SHP77 (cell line): ENCODE data around the gene USP17L13.
"Not testable (repeated sequence)": the region's sequence is repeated elsewhere in the genome, so short reads cannot be mapped to it uniquely, and the experiment has no call there.

ENCODE experiments used
- DNase-seq, 2 experiments: peaks; one replicate each; lab custom pipeline; 2025; lab: John Stamatoyannopoulos, UW

Gene USP17L13, protein sequence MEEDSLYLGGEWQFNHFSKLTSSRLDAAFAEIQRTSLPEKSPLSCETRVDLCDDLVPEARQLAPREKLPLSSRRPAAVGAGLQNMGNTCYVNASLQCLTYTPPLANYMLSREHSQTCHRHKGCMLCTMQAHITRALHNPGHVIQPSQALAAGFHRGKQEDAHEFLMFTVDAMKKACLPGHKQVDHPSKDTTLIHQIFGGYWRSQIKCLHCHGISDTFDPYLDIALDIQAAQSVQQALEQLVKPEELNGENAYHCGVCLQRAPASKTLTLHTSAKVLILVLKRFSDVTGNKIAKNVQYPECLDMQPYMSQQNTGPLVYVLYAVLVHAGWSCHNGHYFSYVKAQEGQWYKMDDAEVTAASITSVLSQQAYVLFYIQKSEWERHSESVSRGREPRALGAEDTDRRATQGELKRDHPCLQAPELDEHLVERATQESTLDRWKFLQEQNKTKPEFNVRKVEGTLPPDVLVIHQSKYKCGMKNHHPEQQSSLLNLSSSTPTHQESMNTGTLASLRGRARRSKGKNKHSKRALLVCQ

DNA sequence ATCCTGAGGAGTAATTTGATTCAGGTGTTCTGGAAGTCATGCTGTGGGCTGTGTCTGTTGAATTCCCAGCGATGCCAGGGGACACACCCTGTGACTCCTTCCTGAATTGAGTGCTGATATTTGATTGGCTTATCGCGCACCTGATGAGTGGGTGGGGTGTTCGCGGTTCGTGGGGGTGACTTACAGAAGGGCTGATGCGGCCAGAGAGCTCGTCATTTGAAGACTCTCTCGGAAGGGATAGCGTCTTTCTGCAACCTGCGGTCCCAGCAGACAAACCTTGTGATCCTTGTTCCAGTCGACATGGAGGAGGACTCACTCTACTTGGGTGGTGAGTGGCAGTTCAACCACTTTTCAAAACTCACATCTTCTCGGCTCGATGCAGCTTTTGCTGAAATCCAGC is at the start of gene USP17L13:
TSS of gene USP17L13 (plus strand) at position 301 of the 400 bp plus-strand sequence. CDS start at position 301, 0 bp downstream.
- DNase-seq, result not testable (repeated sequence)

DNA sequence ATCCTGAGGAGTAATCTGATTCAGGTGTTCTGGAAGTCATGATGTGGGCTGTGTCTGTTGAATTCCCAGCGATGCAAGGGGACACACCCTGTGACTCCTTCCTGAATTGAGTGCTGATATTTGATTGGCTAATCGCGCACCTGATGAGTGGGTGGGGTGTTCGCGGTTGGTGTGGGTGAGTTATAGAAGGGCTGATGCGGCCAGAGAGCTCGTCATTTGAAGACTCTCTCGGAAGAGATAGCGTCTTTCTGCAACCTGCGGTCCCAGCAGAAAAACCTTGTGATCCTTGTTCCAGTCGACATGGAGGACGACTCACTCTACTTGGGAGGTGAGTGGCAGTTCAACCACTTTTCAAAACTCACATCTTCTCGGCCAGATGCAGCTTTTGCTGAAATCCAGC is 14.3 kb upstream of the USP17L13 start, which contains the start of gene USP17L10:
TSS of gene USP17L10 (plus strand) at position 301 of the 400 bp plus-strand sequence. CDS start at position 301, 0 bp downstream.
- DNase-seq, result not testable (repeated sequence)

DNA sequence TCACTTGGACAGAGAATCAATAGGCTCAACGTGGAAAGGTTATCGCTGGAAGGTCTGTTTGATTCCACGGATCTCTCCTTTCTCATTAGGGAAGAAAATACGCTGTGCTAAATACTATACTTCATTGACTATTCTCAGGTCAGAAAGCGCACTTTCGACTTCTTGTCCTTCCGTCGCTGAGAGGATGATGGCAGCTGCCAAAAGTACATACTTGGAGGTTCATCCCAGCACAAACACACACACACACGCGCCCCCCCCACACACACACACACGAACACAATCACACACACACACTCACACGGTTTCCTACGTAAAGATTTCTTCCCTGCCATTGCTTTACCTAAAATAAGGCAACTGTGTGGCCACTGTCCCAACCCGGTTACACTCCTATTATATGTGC is 10.0 kb upstream of the USP17L13 start:
- DNase-seq, result not testable (repeated sequence)

DNA sequence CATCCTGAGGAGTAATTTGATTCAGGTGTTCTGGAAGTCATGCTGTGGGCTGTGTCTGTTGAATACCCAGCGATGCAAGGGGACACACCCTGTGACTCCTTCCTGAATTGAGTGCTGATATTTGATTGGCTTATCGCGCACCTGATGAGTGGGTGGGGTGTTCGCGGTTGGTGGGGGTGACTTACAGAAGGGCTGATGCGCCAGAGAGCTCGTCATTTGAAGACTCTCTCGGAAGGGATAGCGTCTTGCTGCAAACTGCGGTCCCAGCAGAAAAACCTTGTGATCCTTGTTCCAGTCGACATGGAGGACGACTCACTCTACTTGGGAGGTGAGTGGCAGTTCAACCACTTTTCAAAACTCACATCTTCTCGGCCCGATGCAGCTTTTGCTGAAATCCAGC is 9.6 kb upstream of the USP17L13 start, which contains the start of gene USP17L11:
TSS of gene USP17L11 (plus strand) at position 301 of the 400 bp plus-strand sequence. CDS start at position 301, 0 bp downstream.
- not testable (repeated sequence) for DNase-seq

DNA sequence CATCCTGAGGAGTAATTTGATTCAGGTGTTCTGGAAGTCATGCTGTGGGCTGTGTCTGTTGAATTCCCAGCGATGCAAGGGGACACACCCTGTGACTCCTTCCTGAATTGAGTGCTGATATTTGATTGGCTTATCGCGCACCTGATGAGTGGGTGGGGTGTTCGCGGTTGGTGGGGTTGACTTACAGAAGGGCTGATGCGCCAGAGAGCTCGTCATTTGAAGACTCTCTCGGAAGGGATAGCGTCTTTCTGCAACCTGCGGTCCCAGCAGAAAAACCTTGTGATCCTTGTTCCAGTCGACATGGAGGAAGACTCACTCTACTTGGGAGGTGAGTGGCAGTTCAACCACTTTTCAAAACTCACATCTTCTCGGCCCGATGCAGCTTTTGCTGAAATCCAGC is 4.8 kb upstream of the USP17L13 start, which contains the start of gene USP17L12:
TSS of gene USP17L12 (plus strand) at position 301 of the 400 bp plus-strand sequence. CDS start at position 301, 0 bp downstream.
- not testable (repeated sequence) for DNase-seq

DNA sequence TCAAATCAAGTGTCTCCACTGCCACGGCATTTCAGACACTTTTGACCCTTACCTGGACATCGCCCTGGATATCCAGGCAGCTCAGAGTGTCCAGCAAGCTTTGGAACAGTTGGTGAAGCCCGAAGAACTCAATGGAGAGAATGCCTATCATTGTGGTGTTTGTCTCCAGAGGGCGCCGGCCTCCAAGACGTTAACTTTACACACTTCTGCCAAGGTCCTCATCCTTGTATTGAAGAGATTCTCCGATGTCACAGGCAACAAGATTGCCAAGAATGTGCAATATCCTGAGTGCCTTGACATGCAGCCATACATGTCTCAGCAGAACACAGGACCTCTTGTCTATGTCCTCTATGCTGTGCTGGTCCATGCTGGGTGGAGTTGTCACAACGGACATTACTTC is 5.6 kb downstream of the USP17L13 start:
- not testable (repeated sequence) for DNase-seq

DNA sequence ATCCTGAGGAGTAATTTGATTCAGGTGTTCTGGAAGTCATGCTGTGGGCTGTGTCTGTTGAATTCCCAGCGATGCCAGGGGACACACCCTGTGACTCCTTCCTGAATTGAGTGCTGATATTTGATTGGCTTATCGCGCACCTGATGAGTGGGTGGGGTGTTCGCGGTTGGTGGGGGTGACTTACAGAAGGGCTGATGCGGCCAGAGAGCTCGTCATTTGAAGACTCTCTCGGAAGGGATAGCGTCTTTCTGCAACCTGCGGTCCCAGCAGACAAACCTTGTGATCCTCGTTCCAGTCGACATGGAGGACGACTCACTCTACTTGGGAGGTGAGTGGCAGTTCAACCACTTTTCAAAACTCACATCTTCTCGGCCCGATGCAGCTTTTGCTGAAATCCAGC is 9.4 kb downstream of the USP17L13 start, which contains the start of gene USP17L15:
TSS of gene USP17L15 (plus strand) at position 301 of the 400 bp plus-strand sequence. CDS start at position 301, 0 bp downstream.
- DNase-seq, result not testable (repeated sequence)

DNA sequence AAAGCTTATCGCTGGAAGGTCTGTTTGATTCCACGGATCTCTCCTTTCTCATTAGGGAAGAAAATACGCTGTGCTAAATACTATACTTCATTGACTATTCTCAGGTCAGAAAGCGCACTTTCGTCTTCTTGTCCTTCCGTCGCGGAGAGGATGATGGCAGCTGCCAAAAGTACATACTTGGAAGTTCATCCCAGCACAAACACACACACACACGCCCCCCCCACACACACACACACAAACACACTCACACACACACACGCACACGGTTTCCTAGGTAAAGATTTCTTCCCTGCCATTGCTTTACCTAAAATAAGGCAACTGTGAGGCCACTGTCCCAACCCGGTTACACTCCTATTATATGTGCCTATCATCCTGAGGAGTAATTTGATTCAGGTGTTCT is 13.8 kb downstream of the USP17L13 start:
- DNase-seq, result not testable (repeated sequence)

DNA sequence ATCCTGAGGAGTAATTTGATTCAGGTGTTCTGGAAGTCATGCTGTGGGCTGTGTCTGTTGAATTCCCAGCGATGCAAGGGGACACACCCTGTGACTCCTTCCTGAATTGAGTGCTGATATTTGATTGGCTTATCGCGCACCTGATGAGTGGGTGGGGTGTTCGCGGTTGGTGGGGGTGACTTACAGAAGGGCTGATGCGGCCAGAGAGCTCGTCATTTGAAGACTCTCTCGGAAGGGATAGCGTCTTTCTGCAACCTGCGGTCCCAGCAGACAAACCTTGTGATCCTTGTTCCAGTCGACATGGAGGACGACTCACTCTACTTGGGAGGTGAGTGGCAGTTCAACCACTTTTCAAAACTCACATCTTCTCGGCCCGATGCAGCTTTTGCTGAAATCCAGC is 18.9 kb downstream of the USP17L13 start, which contains the start of gene USP17L17:
TSS of gene USP17L17 (plus strand) at position 301 of the 400 bp plus-strand sequence. CDS start at position 301, 0 bp downstream.
- DNase-seq, result not testable (repeated sequence)

DNA sequence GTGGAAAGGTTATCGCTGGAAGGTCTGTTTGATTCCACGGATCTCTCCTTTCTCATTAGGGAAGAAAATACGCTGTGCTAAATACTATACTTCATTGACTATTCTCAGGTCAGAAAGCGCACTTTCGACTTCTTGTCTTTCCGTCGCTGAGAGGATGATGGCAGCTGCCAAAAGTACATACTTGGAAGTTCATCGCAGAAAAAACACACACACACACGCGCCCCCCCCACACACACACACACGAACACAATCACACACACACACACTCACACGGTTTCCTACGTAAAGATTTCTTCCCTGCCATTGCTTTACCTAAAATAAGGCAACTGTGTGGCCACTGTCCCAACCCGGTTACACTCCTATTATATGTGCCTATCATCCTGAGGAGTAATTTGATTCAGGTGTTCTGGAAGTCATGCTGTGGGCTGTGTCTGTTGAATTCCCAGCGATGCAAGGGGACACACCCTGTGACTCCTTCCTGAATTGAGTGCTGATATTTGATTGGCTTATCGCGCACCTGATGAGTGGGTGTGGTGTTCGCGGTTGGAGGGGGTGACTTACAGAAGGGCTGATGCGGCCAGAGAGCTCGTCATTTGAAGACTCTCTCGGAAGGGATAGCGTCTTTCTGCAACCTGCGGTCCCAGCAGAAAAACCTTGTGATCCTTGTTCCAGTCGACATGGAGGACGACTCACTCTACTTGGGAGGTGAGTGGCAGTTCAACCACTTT is 23.4 kb downstream of the USP17L13 start, which contains the start of gene USP17L18:
TSS of gene USP17L18 (plus strand) at position 678 of the 728 bp plus-strand sequence. CDS start at position 678, 0 bp downstream.
- not testable (repeated sequence) for DNase-seq

DNA sequence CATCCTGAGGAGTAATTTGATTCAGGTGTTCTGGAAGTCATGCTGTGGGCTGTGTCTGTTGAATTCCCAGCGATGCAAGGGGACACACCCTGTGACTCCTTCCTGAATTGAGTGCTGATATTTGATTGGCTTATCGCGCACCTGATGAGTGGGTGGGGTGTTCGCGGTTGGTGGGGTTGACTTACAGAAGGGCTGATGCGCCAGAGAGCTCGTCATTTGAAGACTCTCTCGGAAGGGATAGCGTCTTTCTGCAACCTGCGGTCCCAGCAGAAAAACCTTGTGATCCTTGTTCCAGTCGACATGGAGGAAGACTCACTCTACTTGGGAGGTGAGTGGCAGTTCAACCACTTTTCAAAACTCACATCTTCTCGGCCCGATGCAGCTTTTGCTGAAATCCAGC is 28.4 kb downstream of the USP17L13 start, which contains the start of gene USP17L19:
TSS of gene USP17L19 (plus strand) at position 301 of the 400 bp plus-strand sequence. CDS start at position 301, 0 bp downstream.
- not testable (repeated sequence) for DNase-seq

DNA sequence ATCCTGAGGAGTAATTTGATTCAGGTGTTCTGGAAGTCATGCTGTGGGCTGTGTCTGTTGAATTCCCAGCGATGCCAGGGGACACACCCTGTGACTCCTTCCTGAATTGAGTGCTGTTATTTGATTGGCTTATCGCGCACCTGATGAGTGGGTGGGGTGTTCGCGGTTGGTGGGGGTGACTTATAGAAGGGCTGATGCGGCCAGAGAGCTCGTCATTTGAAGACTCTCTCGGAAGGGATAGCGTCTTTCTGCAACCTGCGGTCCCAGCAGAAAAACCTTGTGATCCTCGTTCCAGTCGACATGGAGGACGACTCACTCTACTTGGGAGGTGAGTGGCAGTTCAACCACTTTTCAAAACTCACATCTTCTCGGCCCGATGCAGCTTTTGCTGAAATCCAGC is 33.1 kb downstream of the USP17L13 start, which contains the start of gene USP17L20:
TSS of gene USP17L20 (plus strand) at position 301 of the 400 bp plus-strand sequence. CDS start at position 301, 0 bp downstream.
- DNase-seq, result not testable (repeated sequence)

DNA sequence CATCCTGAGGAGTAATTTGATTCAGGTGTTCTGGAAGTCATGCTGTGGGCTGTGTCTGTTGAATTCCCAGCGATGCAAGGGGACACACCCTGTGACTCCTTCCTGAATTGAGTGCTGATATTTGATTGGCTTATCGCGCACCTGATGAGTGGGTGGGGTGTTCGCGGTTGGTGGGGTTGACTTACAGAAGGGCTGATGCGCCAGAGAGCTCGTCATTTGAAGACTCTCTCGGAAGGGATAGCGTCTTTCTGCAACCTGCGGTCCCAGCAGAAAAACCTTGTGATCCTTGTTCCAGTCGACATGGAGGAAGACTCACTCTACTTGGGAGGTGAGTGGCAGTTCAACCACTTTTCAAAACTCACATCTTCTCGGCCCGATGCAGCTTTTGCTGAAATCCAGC is 37.9 kb downstream of the USP17L13 start, which contains the start of gene USP17L21:
TSS of gene USP17L21 (plus strand) at position 301 of the 400 bp plus-strand sequence. CDS start at position 301, 0 bp downstream.
- not testable (repeated sequence) for DNase-seq

DNA sequence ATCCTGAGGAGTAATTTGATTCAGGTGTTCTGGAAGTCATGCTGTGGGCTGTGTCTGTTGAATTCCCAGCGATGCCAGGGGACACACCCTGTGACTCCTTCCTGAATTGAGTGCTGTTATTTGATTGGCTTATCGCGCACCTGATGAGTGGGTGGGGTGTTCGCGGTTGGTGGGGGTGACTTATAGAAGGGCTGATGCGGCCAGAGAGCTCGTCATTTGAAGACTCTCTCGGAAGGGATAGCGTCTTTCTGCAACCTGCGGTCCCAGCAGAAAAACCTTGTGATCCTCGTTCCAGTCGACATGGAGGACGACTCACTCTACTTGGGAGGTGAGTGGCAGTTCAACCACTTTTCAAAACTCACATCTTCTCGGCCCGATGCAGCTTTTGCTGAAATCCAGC is 42.6 kb downstream of the USP17L13 start, which contains the start of gene USP17L22:
TSS of gene USP17L22 (plus strand) at position 301 of the 400 bp plus-strand sequence. CDS start at position 301, 0 bp downstream.
- DNase-seq, result not testable (repeated sequence)

DNA sequence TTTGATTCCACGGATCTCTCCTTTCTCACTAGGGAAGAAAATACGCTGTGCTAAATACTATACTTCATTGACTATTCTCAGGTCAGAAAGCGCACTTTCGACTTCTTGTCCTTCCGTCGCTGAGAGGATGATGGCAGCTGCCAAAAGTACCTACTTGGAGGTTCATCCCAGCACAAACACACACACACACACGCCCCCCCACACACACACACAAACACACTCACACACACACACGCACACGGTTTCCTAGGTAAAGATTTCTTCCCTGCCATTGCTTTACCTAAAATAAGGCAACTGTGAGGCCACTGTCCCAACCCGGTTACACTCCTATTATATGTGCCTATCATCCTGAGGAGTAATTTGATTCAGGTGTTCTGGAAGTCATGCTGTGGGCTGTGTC is 47.0 kb downstream of the USP17L13 start:
- DNase-seq, result not testable (repeated sequence)
